GM19463 (cell line): ENCODE data around the gene EPHA10.
"Not testable (repeated sequence)": the region's sequence is repeated elsewhere in the genome, so short reads cannot be mapped to it uniquely, and the experiment has no call there.

Source experiments
- ATAC-seq: cut with Tn5 transposase; IDR thresholded peaks from one replicate; pipeline ENCODE4 v1.9.1; 2021; ENCODE audit warnings: mild to moderate bottlenecking, moderate library complexity; ENCODE audit not compliant: unreplicated experiment

Gene EPHA10

DNA sequence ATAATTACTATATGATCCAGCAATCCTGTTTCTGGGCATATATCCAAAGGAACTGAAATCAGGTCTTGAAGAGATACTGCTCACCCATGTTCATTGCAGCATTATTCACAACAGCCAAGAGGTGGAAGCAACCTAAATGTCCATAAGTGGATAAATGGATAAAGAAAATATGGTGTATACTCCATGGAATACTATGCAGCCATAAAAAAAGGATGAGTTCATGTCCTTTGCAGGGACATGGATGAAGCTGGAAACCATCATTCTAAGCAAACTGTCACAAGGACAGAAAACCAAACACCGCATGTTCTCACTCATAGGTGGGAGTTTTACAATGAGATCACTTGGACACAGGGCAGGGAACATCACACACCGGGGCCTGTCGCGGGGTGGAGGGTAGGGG lies 26.3 kb downstream of the EPHA10 start:
- ATAC-seq, result not testable (repeated sequence)

DNA sequence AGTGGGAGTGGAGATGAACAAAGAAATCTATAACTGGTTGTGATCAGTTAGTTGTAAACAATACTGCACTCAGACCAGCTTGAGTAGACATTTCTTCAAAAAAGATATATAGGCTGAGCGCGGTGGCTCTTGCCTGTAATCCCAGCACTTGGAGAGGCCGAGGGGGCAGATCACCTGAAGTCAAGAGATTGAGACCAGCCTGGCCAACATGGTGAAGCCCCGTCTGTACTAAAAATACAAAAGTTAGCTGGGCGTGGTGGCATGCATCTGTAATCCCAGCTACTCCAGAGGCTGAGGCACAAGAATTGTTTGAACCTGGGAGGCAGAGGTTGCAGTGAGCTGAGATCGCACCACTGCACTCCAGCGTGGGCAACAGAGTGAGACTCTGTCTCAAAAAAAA lies 26.9 kb downstream of the EPHA10 start:
- ATAC-seq, result not testable (repeated sequence)

DNA sequence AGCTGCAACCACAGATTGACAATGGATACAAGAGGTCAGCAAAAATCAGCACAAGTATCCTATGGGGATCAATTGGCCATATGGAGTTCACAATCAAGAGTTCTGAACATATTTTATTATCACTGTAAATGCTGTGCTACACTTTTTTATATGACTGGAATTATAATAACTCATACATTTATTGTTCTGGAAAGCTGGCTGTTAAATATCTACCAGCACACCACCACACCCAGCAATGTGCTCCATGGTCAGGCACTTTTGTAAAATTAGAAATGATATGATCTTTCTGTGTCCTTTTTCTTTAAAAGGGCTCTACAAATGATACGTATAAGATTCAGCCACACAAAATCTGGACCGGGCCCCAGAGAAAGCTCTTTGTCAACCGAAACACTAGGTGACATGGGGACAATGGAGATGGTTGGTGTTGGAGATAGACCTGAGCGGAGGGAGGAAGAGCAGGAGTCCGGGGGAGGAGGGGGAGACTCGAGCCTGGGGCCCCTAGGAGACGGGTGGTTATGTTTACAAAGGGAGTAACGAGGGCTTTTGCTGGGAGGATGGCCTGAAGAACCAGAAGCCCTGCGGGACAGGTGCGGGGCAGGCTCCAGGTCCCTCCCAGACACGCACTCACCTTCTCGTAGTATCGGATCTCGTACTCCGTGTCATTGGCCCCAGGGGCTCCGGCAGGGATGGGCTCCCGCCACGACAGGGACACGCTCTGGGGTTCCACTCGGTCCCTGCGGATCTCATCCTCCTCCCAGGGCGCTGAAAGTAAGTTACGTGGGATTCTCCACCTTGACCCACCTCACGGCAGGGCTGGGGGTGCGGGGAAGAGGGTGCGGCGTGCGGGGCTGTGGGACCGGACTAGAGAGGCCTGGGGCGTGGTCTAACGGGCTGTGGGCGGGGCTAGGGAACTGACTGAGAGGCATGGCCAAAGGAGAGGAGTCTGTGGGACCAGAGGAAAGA lies 30.0 kb downstream of the EPHA10 start:
- no peak for ATAC-seq

DNA sequence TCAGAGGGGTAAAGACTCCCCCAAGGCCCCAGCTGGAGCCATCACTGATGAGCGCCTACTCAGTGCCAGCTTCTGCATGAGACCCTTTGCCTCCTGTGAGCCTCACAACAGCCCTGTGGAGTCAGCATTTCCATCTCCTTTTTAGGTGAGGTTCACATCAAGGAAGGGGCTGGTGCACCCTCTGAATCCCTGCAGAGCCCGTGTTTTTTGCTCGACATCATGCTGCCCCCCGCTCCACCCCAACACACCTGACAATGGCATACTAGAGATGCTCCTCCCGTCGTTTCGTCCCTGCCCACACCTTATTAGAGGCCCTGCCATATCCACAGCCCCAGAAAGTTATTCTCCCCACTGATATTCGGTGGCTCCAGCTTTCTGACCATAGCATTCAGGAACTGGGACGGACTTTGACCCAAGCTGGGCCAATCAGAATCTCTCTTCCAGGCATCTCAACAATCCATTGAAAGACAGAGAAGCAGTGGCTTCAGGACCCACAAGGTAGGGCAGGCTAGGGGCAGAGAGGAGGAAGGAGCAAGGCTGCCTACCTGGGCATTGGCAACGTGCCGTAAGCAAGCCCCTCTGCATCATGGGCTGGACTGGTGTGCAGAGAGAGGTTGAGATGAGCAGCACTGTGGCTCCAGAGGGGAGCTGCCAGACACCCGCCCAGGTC lies 32.7 kb downstream of the EPHA10 start:
- ATAC-seq, result no peak

DNA sequence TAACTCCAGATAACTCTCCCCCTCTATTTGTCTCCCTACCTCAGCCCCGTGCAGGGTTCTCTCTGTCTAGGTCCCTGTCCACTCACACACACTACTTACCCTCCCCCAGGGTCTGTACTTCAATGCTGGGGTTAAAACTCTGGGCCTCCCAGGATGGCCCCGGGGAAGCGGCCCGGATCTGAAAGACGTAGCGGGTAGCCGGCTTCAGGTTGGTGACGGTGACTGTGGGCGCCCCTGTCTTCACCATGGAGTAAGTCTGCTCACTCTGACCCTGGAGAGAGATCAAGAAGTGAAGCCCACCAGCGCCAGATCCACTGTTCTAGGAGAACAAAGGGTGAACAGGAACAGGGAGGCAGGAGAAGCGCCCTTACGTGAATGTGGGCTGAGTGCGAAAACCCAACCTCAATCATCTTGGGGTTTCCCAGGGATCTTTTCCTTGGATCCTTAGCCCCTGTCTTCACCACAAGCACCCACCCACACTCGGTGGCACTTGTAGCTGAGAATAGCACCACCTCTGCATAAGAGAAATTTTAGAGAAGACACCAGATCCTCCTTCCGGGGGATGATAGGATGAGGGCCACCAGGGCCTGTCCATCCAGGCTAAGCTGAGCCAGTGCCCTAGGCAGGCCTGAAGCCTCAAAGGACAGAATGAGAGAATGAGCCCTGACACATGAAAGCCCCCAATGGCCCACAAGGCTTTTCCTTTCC lies 33.5 kb downstream of the EPHA10 start:
- ATAC-seq, result no peak

DNA sequence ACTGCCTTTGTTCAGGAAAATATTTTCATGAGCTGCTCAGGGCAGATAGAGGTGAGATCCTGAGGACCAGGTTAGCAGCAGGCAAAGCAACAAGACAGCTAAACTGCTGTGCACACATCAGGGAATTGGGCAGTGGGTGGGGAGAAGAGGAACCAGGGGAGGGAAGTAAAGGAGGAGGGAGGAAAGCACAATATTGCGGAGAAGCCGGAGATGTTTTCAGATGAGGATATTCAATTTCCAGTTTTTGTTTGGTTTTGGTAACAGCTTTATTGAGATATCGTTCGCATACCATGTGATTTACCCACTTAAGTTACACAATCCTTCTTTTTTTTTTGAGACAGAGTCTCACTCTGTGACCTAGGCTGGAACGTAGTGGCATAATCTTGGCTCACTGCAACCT lies 34.5 kb downstream of the EPHA10 start:
- no peak for ATAC-seq

DNA sequence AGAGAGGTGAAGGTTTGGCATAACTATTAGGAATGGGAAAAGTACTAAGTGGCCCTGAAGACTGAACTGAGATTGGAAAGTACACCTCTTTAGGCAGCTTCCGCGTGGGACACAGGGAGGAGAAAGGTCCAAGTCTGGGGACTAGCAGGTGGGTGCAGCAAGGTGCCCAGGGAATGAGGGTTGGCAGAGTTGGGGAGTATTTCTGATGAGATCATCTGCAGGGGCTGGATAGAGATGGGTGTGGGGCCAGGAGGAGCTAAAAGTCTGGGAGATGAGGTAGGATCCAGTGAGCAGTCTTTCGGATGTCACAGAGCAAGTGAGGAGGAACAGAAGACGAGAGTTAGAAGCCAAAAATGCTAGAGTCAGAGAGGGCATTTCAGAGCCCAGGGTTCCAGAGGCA lies 36.5 kb downstream of the EPHA10 start:
- no peak for ATAC-seq

DNA sequence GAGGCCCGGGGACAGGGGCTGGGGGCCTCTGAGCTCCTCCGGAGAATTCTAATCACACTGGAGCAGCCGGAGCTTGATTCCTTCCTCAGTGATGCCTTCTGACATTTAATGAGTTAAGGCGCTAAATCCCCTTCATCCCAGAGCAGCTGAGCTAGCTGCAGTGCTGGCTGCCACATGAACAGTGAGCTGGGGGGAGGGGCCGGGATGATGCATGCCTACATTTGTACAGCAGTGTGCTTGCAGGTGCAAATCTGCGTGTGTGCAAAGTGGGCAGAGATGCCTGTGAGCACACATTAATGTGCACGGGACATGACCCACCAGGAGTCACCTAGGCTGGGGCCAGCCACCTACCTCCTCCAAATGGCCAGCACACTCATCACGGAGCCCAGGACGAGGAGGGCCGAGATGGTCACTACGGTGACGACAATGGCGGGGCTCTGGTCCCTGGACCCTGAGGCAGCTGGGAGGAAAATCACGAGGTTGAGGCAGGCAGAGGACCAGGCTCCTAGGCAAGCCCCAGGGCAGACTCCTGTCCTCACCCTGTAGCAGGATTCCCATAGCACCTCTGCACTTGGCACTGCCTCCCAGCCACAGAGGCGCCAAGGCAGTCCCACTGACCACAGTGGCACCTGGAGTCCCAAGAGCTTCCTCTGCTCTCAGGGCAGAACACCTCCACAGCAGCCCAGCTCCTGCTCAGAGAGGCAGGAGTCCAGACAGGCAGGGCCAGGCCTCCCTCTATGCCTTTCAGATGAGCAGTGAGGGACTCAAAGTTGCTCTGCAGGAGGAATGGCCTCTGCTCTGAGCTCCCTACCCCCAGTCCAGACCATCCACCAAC lies 38.0 kb downstream of the EPHA10 start:
- no peak for ATAC-seq

DNA sequence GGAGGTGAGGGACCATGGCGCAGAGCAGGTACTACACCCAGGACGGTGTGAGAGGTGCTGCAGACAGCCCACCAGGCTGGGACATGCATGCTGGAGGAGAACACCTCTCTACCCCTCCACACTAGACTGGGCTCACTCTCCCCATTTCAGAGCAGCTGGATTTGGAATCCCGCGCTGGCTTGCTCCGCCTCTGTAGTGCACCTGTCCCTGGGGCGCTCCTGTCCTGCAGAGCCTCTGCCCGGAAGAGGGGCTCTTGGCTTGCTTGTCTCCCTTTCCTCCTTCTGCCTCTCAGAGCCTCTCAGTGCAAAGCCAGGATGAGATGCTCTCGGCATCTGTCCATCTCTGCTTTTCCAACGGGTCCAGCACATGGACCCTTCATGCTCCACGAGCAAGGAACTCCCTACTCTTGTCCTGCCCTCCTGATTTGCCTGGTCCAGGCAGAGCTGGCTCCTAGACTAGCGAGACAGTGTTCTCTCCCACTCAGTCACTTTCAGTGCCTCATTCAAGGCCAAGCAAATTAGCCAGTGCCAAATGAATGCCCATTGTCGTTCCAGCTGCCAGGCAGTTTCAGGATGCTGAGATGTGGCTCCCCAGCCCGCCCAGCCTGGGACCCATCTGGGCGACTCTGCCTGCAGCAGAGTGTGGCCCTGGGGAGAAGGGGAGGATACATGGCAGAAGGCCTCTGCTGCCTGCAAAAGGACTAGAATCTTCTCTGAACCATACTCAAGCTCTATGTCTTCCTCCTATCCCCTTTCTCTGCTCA lies 38.9 kb downstream of the EPHA10 start:
- ATAC-seq, result no peak

DNA sequence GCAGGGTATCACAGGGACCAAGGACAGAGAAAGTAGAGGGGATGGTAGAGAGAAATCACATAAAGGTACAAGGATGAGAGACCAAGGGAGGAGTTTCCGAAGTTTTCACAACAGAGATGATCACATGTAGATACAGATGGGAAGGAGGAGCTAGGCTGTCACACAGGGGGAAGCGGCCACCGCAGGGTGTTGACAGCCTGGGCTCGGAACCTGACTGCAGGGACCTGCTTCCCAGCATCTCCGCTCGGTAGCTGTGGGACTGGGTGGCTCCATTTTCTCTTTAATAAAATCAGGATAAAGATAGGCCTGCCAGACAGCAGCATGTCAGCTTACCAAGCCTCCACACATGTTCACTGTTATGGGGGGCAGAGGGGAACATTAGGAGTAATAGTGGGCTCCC lies 40.3 kb downstream of the EPHA10 start:
- no peak for ATAC-seq

DNA sequence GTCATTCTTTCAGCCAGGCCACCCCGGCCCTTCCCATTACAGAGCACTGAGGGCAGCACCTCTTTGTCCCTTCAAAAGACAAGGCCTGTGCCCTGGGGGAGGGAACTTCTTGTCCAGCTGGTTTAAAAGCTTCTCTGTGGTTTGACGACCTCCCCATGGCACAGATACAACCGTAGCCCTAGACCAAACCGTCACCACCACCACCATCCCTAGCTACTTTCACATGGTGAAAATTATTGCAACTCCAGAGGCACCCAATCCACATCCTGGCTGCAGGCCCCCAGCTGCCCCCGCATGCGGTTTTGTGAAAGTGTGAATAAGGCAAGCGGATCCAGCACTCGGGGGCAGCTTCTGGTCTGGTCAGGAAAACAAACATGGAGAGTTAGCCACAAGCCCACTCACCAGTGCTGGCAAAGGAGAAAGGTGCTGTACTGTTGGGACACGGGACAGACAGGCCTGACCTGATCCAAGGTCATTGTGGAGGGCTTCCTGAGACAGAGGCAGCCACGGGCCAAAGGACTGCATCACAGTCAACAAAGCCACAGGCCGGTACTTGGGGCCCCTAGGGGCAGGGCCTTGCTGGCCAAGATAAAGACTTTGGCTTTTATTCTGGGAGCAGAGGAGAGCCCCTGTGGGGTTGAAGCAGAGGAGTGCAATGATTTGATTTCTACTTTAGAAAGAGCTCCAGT lies 41.4 kb downstream of the EPHA10 start:
- no peak for ATAC-seq

DNA sequence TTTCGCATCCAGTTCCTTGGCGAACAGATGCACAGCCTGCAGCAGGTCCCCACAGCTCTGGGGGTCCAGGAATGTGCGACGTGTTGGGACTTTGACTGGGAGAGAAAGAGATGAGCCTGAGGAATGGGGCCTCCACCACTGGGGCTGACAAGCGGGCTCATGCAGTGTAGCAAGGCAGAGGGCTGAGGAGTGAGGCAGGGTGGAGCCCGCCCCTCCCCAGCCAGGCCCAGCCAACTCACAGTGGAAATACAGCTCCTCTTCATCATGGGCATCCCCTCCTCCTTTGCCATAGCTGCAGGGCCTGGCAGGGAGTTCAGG lies 41.9 kb downstream of the EPHA10 start:
- ATAC-seq, result no peak

DNA sequence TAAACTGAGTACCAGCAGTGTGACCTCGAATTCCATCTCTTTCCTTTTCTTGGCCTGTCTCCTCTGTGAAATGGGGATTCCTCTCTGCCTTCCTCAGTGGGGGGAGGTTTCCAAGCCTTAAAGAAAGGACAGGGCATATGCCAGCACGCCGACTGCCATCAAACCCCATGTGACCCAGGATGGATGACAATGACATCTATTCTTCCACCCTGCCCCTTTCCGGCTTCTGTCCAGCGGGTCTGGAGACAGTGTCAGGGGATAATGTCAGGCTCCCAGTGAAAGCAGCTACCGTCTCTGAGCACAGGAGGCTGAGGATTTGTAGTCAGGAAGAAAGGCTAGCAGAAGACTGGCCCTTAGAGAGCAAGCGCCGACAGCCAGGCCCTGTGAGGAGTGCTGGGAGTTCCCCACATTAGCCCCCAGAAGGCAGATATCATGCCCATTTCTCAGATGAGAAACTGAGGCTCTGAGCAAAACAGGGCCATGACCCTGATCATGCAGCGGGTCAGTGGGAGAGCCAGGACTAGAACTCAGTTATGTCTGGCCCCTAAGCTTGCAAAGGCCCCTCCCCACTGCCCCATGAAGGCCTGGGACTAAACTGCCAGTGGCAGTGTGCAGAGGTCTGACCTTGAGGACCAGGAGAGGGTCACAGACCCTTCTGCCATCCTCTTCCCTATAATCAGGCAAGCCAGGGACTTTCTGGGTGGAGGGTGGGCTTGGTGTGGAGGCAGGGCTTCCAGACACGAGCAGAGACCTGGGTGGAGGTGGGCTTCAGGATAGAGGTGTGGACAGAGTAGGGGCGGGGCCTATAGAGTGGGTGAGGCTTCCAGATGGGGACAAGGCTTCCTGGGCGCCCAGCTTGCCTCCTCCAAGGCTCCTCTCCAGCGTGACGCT lies 42.5 kb downstream of the EPHA10 start:
- no peak for ATAC-seq

DNA sequence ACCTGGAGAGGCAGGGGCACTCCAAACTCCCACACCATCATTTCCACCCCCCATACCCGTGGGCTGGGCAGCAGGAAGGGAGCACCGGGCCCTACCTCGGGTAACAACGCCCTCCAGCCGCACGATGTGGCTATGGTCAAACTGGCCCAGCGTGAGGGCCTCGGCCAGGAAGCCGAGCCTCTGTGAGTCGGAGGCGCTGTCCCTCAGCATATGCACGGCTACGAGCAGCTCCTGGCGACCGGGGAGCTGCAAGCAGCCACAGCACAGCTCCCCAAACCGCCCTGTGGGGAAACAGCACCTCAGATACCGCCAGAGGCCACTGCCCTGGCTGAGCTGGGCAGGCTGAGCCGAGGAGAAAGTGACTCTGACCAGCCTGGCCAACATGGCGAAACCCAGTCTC lies 43.4 kb downstream of the EPHA10 start:
- no peak for ATAC-seq

DNA sequence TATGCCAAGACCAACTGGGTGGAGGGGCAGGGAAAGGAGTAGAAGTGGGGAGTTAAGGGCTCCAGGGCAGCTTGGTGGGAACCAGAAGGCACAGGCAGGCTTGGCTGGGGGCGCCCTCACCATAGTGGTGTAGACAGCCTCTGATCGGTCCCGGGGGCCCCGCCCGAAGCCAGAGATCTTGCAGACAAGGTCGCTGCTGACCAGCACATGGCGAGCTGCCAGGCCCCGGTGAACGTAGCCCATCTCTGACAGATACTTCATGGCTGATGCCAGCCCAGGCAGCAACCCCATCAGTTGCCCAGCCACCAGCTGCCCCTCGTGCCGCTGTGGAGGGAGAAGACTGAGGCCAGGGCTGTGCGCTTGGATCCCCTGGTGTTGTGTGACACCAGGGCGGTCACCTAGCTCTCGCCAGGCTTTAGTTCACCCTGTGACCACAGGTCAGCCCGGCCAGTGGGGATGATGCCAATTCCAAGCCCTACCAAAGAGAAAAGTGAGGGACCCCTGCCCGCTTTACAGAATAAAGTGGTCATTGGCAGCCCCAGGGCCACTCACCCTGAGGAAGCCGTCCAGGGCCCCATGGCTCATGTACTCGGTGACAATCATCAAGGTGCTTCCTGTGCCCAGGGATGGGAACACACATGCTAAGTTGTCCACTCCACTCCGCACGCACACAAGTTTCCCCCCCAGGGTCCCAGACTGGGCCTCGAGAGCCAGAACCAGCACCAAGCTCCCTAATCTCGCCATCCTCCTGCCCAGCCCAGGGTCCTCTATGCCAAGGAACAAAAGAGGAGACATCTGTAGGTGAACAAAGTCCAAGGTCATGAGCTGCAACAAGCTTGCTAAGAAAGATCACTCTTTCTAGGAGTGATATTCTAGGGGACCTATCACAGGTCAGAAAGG lies 44.4 kb downstream of the EPHA10 start:
- no peak for ATAC-seq

DNA sequence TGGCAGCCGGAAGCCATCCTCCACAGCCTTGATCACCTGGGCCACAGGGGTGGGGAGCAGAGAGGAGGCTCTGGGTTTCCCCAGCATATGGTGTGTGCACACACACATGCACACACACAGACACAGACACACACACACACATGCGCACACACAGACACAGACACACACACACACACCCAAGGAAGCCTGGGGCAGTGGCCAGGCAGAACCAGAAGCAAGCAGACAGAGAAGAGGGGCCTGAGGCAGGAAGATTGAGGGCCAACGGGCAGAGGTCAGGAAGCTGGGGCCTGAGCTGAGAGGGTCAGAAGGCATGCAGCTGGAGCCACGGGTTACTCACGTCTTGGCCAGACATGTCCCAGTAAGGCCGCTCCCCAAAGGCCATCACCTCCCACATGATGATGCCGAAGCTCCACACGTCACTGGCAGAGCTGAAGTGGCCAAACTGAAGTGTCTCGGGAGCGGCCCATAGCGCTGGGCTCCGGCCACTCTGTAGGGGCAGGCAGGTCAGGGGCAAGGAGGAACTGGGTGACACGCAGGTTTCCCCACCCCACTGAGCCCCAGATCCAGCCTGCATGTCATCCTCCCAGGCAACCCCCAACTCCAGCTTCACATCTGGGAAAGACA lies 45.2 kb downstream of the EPHA10 start:
- ATAC-seq, result no peak

DNA sequence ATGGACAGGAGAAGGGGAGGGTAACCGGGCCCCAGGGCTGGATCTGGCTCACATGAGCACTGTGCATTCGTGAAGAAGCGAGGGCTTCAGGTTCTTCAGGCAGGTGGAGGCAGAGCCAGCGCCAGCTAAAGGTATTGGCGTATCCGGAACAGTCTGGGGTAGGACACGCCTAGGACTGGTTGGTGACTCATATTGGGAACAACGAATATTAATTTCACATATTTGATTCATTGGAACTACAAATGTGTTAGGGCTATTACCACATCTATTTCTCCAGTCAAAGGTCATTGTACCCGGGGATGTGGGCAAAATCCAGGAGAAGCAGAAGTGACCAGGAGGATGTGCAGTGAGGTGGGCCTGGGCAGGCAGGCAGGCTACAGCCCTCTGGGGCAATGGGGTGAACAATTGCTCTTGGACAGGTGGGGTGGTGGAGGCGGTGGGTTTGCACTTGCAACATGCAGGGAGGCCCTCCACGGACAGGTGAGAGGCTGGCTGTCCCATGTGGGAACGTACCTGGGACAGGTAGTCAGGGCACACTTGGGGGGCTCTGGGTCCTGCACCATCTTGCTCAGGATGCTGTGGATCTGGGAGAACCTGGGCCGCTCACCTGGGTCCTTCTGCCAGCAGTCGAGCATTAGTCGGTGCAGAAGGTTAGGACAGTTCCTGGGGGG lies 45.9 kb downstream of the EPHA10 start:
- no peak for ATAC-seq
